Measurements from ENCODE around the gene AMBRA1.
A peak's percentile ranks its signal among the peaks of the same experiment; 100 is the strongest.

- no peak for TF ChIP-seq CTCF (IDR thresholded peaks at IDR 0.05)
- TF ChIP-seq POLR2A (IDR thresholded peaks at IDR 0.05; ENCODE audit: low read depth) = no peak
- peak; percentile 17 to 45 for TF ChIP-seq POLR2AphosphoS5 (IDR thresholded peaks at IDR 0.05)
Measured at GRCh38 chr11:46380340-46381047, 213.3 kb downstream of the AMBRA1 start.
